GM21723 (cell line): ENCODE results near the gene ENO1.
"Not testable (repeated sequence)": the region's sequence is repeated elsewhere in the genome, so short reads cannot be mapped to it uniquely, and the experiment has no call there.

ENCODE experiments used
- ATAC-seq: cut with Tn5 transposase; IDR thresholded peaks from one replicate; pipeline ENCODE4 v1.9.1; 2021; ENCODE audit warnings: mild to moderate bottlenecking, moderate library complexity; ENCODE audit not compliant: unreplicated experiment

Gene ENO1

GRCh38 chr1:8897505-8897904 is 19.0 kb upstream of the ENO1 start:
- ATAC-seq = not testable (repeated sequence)

- ATAC-seq = not testable (repeated sequence)
Measured at GRCh38 chr1:8896775-8897174, 18.3 kb upstream of the ENO1 start.

GRCh38 chr1:8892026-8892425 is 13.5 kb upstream of the ENO1 start:
- ATAC-seq = no peak

GRCh38 chr1:8891401-8891800 is 12.9 kb upstream of the ENO1 start:
- ATAC-seq = no peak

DNA sequence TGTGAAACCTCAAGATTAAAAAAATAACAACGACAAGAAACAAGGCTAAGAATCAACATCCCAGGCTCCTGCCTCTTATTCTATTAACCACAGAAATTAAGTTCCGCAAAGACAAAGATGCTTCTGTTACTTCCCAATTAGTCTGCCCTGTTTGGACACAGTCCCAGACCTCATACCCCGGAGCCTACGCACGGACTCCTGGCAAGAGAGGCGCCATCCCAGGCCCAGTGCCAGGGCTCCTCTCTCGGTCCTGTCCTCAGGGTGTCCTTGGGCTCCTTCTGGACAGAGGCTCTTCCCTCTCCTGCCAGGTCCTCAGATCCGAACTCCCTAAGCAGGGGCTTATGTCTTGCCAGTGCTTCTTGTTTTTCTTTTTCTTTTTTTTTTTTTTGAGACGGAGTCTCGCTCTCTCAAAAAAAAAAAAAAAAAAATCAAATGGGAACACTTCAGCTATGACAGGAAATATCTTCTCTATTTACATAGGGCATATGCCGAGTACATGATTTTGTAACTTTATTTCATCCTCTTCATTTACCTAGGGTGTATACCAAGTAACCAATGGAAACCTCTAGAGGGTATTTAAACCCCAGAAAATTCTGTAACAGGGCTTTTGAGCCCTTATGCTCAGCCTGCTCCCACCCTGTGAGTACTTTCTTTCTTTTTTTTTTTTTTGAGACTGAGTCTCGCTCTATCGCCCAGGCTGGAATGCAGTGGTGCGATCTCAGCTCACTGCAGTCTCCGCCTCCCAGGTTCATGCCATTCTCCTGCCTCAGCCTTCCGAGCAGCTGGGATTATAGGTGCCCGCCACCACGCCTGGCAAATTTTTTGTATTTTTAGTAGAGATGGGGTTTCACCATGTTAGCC is 11.7 kb upstream of the ENO1 start:
- ATAC-seq = no peak

DNA sequence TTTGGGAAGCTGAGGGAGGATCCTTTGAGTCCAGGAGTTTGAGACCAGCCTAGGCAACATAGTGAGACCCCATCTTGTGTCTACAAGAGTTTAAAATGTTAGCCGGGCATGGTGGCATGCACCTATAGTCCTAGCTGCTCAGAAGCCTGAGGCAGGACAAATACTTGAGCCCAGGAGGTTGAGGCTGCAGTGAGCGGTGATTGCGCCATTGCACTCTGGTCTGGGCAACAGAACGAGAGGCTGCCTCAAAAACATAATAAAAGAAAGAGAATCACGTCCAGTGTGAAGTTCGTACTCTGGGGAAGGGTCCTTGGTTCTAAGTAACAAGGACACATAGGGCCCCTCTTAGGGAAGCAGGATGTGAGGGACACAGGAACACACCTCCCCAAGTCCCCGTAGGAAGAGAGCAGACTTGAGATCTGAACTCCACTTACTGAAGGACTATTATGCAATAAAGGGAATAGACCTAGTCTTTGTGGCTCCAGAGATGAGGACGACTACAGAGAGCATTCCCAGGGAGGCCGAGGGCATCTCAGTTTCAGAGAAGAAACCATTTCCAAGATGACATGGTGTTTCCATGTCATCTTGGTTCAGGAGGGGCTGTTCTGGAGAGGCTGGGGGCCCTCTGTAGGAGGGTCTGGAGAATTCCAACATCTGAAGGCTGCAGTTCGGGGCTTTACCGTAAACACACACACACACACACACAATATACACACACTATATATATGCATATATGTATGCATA is 10.8 kb upstream of the ENO1 start:
- no peak for ATAC-seq

DNA sequence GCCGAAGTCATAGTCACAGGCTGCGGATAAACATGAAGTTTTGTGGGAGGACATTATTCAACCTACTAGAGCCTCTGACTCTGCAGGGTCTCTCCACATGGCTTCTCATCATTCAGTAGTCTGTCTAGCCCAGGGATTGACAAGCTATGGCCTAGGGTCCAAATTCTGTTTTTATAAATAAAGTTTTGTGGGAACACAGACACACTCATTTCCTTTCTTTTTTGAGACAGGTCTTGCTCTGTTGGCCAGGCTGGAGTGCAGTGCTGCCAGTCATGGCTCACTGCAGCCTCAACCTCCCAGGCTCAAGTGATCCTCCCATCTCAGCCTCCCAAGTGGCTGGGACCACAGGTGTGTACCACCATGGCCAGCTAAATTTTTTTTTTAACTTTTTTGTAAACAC is 8.1 kb upstream of the ENO1 start:
- ATAC-seq = no peak

DNA sequence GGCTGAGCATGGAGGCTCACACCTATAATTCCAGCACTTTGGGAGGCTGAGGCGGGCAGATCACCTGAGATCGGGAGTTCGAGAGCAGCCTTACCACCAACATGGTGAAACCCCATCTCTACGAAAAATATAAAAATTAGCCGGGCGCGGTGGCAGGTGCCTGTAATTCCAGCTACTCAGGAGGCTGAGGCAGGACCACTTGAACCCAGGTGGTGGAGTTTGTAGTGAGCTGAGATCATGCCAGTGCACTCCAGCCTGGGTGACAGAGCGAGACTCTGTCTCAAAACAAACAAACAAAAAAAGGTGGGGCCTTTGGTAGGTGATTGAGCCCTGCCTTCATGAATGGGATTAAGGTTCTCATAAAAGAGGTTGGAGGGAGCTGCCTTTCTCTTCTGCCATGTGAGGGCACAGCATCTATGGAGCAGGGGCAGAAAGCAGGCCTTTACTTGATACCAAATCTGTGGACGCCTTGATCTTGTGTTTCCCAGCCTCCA is 7.6 kb upstream of the ENO1 start:
- not testable (repeated sequence) for ATAC-seq

DNA sequence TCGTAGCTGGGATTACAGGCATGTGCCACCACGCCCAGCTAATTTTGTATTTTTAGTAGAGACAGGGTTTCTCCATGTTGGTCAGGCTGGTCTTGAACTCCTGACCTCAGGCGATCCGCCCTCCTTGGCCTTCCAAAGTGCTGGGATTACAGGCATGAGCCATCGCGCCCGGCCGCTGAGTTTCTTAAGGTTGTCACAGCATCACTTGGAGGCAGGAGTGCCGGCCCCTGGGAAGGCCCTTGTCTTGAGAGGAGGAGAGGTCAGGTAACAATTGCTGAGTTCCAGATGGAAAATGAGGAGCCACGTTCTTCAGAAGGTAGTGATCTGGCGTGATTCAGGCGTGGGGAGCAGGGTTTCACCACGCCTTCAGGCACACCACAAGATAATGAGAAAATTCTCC is 5.6 kb upstream of the ENO1 start:
- not testable (repeated sequence) for ATAC-seq

DNA sequence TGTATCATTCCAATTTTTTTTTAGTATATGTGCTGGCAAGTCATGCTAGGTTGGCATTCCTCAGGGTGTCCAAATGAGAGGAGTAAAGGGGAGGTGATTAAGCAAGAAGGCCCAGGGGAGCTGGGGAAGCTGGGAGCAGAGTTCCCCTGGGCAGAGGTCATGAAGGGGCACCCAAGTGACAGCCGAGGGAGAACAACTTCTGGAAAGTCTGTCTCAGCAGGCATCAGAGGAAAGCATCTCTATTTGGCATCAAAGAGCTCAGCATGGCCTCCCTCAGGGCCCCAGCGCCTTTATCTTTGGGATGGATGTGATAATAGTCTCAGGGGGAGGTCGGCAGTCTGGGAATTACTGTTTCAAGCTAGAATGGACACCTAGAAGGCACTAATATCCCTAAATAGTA is 5.0 kb upstream of the ENO1 start:
- ATAC-seq = no peak

DNA sequence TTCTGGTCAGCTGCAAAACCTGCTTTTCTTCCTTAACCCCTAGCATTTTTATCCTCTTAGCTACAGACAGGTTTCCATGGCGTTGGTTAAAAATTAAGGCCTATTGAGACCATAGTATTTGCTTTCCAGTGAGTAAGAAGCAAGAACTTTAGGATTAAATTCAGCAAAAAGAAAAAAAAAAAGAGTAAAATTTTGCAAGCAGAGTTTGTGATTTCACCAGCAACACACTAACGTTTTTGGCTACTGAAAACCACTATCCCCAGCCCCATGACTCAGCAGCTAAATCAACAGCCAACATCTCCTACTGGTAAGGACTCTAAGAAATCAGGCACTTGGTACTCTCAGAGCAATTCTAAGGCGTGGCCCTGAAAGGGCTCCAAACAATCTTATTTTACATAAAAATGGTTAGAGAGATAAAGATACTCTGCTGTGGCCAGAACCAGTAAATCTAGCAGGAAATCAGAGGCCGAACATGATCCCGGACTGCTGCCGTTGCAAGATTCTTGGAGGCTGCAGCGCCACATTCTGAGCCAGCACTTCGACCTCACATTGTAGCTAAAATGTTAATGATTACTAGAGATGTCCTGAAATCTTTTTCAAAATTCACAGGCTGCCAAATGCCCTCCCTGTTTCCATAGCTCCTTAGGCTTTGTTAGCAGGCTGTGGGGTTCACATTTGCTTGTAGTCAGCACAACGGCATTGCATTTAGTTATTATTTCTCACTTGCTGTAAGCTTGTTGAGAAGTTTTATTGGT is 1.6 kb upstream of the ENO1 start:
- no peak for ATAC-seq

DNA sequence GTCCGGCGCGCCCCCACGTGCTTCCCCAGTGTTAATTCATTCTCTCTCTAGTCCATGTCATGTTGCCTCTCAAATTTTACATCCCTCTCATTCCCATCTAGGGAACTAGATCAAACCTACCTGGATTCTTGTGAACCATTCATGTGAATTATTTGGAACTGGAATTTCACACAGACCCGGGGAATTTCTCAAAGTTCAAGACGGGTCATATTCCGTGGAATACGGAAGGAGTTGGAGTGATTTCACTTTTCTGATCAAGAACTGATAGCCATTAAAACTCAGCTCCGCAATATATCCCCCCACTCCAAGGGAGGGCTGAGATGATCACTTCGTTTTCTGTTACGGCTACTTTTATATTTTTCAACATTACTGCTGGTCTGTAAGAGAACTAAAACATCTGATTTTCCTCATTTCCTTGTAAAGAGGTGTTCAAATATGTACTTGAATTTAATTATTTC is 1.0 kb upstream of the ENO1 start:
- no peak for ATAC-seq

DNA sequence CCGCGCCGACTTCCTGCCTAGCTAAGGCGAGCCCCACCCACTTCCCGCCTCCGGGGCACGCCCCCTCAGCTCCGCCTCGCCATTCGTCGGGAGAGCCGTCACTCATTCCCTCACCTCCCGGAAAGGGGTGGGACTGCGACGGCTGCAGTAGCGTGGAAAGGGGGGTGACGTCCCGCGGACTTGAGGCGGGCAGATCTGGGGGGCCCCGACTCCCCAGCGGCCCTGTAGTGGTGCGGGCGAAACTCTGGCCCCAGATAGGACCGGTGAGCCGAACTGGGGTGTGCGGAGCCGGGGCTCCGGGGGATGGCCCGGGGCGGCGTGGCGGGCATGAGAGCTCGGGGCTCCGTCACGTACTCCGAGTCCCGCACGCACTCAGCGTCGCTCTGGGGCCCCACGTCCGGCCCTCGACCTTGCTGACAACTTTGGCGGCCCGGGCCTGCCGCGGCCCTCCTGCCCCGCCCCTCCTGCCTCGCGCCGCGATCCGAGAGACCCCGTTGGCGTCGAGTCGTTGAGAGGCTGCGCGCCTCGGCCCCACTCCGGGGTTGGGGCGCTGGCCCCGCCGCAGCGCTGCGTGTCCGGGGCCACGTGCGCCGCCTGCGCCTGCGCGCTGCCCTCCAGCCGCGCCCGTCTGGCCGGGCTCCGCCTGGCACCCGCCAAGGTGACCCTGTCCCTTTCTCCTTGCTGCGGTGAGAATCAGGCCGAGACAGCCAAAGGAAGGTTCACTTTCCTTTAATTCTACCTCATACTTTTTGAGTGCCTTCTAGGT is 395 bp upstream of the ENO1 start:
- ATAC-seq = peak; percentile 73

DNA sequence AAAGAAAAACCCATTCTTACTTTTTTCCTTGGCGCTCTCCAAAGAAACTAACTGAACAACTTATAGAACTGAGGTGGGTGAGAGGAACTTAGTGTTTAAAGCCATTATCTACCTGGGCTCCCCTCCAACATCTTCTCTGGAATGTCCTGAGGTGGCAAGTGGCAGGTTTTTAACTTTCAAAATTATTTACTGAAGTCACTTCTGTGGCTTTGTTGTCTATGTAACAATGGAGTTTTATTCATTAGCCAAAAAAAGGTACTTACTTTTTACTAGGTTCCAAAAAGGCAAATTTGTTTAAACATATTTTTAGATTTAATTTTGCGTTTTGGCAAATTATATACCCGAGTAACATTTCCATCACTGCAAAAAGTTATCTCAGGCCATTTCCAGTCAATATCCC is 2.4 kb downstream of the ENO1 start:
- ATAC-seq = no peak

DNA sequence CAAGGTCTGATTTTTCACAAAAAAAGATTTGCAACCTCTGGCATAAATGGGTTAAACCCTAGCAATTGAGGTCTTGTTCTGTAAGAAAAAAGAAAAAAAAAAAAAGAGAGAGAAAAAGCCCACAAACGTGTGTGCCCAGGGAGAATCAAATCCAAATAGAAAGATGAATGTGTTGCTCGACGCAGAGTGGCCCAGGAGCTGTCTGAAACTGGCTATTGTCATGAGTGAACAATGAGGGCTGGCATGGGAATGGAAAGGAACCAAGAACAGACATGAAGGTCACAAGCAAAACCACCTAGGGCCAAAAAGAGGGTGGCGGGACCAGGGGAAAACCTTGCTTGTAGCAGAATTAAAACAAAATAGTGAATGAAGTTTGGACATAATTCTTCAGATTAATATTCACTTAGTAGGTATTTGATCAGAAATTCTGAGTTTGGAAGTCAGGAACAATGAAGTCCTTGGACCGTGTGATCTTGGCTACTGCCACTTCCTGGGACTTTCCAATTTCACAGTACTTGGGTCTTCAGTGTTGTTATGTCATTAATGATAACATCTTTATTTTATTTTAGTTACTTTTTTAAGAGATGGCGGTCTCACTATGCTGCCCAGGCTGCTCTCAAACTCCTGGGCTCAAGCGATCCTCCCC is 3.1 kb downstream of the ENO1 start:
- no peak for ATAC-seq

DNA sequence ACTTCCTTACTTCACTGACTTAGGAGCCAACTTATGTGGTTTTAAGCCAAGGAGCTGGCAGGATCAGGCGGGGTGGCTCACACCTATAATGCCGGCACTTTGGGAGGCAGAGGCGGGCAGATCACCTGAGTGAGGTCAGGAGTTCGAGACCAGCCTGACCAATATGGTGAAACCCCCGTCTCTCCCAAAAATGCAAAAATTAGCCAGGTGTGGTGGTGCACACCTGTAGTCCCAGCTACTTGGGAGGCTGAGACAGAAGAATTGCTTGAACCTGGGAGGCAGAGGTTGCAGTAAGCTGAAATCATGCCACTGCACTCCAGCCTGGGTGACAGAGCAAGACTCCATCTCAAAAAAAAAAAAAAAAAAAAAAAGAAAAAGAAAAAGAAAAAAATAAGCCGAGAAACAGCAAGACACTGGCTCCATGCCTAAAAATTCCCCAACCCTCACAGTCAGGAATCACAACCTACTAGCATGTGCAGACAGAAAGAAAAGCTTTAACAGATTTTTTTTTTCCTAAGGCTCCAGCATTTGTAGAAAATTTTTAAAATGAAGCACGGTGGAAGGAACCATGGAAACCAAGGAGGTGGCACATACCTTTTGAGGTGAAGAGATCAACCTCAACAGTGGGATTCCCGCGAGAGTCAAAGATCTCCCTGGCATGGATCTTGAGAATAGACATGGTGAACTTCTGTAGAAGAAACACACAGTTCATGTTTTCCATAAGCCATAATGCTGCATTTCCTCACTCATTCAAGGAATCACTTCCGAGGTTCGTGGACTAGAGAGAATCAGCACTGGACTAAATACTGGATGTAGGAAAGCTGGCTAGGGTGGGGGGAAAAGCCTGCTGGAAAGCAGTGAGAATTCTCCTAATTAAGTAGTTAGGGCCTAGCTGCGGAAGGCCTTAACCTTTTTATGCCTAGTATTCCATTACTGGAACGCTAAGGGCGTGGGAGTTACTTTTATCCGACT is 4.0 kb downstream of the ENO1 start:
- no peak for ATAC-seq

GRCh38 chr1:8873506-8874229 is 4.8 kb downstream of the ENO1 start:
- ATAC-seq = no peak

DNA sequence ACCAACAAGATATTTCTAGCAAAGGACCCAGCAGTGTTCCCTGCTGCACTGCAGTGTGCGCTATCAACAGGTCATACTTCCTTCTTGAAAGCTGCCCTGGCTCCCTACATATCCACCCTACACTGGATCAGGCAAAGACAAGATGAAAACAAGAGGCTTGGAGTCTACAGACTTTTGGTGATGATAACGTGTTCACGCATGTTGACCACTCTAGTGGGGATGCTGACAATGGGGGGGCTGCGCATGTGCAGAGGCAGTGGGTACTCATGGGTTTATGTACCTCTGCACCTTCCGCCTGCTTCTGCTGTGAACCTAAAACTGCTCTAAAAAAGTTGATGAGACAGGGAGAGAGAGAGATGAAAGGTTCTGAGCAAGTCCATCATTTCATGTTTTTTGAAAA is 5.5 kb downstream of the ENO1 start:
- no peak for ATAC-seq
